ENCODE measurements around the gene UQCRHL.

DNA sequence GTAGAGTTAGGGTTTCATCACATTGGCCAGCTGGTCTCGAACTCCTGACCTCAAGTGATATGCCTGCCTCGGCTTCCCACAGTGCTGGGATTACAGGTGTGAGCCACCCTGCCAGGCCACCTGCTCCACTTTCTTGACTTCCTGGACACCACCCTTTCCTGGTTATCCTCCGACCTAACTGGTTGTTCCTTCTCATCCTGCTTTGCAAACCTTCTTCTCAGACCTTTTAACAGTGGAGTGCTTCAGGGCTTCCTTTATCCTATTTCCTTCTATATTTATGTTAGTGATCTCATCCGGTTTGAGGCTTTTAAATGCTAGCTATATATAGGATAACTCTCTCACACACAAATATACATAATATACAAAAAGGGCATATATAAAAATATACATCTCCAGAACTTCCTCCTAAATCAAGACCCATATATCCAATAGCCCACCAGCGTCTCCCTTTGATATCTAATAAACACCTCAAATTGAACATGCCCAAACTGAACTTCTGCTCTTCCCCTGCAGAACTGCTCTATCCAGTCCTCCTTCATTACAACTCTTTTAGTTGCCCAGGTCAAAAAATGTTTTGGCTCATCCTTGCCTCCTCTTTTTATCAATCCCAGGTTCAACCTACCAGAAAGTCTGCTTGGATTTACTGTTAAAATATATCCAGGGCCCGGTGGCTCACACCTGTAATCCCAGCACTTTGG is 19.5 kb upstream of the UQCRHL start:
- TF ChIP-seq POLR2A (IDR thresholded peaks at IDR 0.05; ENCODE audit: extremely low read depth, insufficient read length) = no peak
- no peak for TF ChIP-seq MYC (IDR thresholded peaks at IDR 0.05; ENCODE audit: low read depth, low read length)
- TF ChIP-seq CTCF (IDR thresholded peaks at IDR 0.05; ENCODE audit: low read depth, low read length) = no peak
- TF ChIP-seq, protein P1, sequence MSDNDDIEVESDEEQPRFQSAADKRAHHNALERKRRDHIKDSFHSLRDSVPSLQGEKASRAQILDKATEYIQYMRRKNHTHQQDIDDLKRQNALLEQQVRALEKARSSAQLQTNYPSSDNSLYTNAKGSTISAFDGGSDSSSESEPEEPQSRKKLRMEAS (IDR thresholded peaks at IDR 0.05; ENCODE audit: low read depth, low read length) = no peak
